ENCODE measurements around the gene NMU. TPM values are rescaled to one million over a fixed set of nuclear protein-coding genes. Genes with fewer than 3 reads are reported as not detected.

The NMU gene
- total RNA-seq, 1 experiment from 2014 or later, result 28.5 TPM

- POLR2A ChIA-PET (ENCODE audit: unreplicated experiment), result no interaction called here
- no peak overlapping the region for H3K9ac ChIP-seq (ENCODE audit: low read length)
- H3K36me3 ChIP-seq (ENCODE audit: low read depth, low read length), result no peaks in the 10 kb centered on the region
- no peaks in the 10 kb centered on the region for H3K9me3 ChIP-seq (ENCODE audit: low read length)
- no peak overlapping the region for H3K4me3 ChIP-seq (ENCODE audit: low read length)
- no peak overlapping the region for H3K27ac ChIP-seq (ENCODE audit: low read length)
- TF ChIP-seq EZH2 (IDR thresholded peaks at IDR 0.05; ENCODE audit: low read length, unreplicated experiment), result no peak
- no peak for TF ChIP-seq EZH2phosphoT487 (IDR thresholded peaks at IDR 0.05; ENCODE audit: borderline replicate concordance, low read length)
- TF ChIP-seq, protein P1, sequence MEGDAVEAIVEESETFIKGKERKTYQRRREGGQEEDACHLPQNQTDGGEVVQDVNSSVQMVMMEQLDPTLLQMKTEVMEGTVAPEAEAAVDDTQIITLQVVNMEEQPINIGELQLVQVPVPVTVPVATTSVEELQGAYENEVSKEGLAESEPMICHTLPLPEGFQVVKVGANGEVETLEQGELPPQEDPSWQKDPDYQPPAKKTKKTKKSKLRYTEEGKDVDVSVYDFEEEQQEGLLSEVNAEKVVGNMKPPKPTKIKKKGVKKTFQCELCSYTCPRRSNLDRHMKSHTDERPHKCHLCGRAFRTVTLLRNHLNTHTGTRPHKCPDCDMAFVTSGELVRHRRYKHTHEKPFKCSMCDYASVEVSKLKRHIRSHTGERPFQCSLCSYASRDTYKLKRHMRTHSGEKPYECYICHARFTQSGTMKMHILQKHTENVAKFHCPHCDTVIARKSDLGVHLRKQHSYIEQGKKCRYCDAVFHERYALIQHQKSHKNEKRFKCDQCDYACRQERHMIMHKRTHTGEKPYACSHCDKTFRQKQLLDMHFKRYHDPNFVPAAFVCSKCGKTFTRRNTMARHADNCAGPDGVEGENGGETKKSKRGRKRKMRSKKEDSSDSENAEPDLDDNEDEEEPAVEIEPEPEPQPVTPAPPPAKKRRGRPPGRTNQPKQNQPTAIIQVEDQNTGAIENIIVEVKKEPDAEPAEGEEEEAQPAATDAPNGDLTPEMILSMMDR (conservative IDR thresholded peaks at IDR 0.05; ENCODE audit: low read depth, low read length), result no peak
- no peak for ATAC-seq
- H3K9me2 ChIP-seq (replicated peaks; ENCODE audit: low read length), result no peaks in the 10 kb centered on the region
- no peaks in the 10 kb centered on the region for H4K20me1 ChIP-seq (ENCODE audit: low read length)
- no peaks in the 10 kb centered on the region for H3F3A ChIP-seq (ENCODE audit: low read length, unreplicated experiment)
- H3K4me2 ChIP-seq (ENCODE audit: low read length), result no peak overlapping the region
- peaks cover 19% of the 10 kb centered on the region for H3K4me1 ChIP-seq (ENCODE audit: insufficient read depth, low read length)
- intact Hi-C loops (cut with micrococcal nuclease), result no loop called here
- BruUV-seq (replicated peaks), result no TSS peak
- CTCF ChIA-PET, result no interaction called here
- DNase-seq, result no peak
- no peaks in the 10 kb centered on the region for H3K79me2 ChIP-seq (ENCODE audit: low read length)
- no peaks in the 10 kb centered on the region for H3K27me3 ChIP-seq (ENCODE audit: low read length)
- H2AFZ ChIP-seq (ENCODE audit: low read length), result no peak overlapping the region
These were observed 22.5 kb downstream of the NMU start for GRCh38 chr4:55613621-55614020.

DNA sequence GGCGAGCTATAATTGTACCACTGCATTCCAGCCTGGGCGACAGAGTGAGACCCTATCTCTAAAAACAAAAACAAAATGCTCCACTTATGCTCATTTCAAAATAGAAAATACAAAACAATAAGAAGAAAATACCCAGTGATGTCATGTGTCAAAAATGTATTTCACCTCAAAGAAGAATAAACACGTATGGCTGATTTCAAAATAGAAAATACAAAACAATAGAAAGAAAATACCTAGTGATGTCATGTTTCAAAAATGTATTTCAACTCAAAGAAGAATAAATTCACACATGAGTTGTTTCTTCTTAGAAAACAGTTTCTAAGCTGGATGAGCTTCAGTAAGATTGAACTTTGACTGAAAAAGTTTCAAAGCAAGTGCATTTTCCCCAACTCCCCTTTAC is 23.8 kb downstream of the NMU start:
- Histone ChIP-seq H2AFZ (ENCODE audit: low read length) (no peak overlapping the region), H4K20me1 (ENCODE audit: low read length) (no peaks in the 10 kb centered on the region), H3K4me1 (ENCODE audit: insufficient read depth, low read length) (peaks cover 19% of the 10 kb centered on the region), H3K9me2 (replicated peaks; ENCODE audit: low read length) (no peaks in the 10 kb centered on the region), H3K4me2 (ENCODE audit: low read length) (no peak overlapping the region), H3K4me3 (ENCODE audit: low read length) (no peak overlapping the region), H3K36me3 (ENCODE audit: low read depth, low read length) (no peaks in the 10 kb centered on the region), H3K27ac (ENCODE audit: low read length) (no peak overlapping the region; the same call in 1 of the 2 replicates), H3K79me2 (ENCODE audit: low read length) (no peaks in the 10 kb centered on the region), H3F3A (ENCODE audit: low read length, unreplicated experiment) (no peaks in the 10 kb centered on the region), H3K27me3 (ENCODE audit: low read length) (no peaks in the 10 kb centered on the region), H3K9me3 (ENCODE audit: low read length) (no peaks in the 10 kb centered on the region), H3K9ac (ENCODE audit: low read length) (no peak overlapping the region)
- DNase-seq (no peak), ATAC-seq (no peak)
- CTCF ChIA-PET, result no interaction called here
- TF ChIP-seq EZH2phosphoT487 (IDR thresholded peaks at IDR 0.05; ENCODE audit: borderline replicate concordance, low read length), result no peak
- TF ChIP-seq, protein P1 (conservative IDR thresholded peaks at IDR 0.05; ENCODE audit: low read depth, low read length), result no peak
- no peak for TF ChIP-seq EZH2 (IDR thresholded peaks at IDR 0.05; ENCODE audit: low read length, unreplicated experiment)
- intact Hi-C loops (cut with micrococcal nuclease), result no loop called here
- POLR2A ChIA-PET (ENCODE audit: unreplicated experiment), result no interaction called here
- no TSS peak for BruUV-seq (replicated peaks)

GRCh38 chr4:55611358-55612059 is 24.6 kb downstream of the NMU start:
- CTCF ChIA-PET, result no interaction called here
- H3K27me3 ChIP-seq (ENCODE audit: low read length), result no peaks in the 10 kb centered on the region
- no peaks in the 10 kb centered on the region for H3K9me3 ChIP-seq (ENCODE audit: low read length)
- H3K4me1 ChIP-seq (ENCODE audit: insufficient read depth, low read length), result peaks cover 19% of the 10 kb centered on the region
- no peaks in the 10 kb centered on the region for H3F3A ChIP-seq (ENCODE audit: low read length, unreplicated experiment)
- H2AFZ ChIP-seq (ENCODE audit: low read length), result no peak overlapping the region
- no peaks in the 10 kb centered on the region for H3K9me2 ChIP-seq (replicated peaks; ENCODE audit: low read length)
- POLR2A ChIA-PET (ENCODE audit: unreplicated experiment), result interaction anchor here (0.7 kb wide), 1 partner anchor 16 kb away, joined by 4 read pairs; no protein-coding TSS in a partner anchor
- TF ChIP-seq EZH2phosphoT487 (IDR thresholded peaks at IDR 0.05; ENCODE audit: borderline replicate concordance, low read length), result no peak
- TF ChIP-seq, protein P1 (conservative IDR thresholded peaks at IDR 0.05; ENCODE audit: low read depth, low read length), result no peak
- TF ChIP-seq EZH2 (IDR thresholded peaks at IDR 0.05; ENCODE audit: low read length, unreplicated experiment), result no peak
- intact Hi-C loops (cut with micrococcal nuclease), result no loop called here
- no peaks in the 10 kb centered on the region for H3K36me3 ChIP-seq (ENCODE audit: low read depth, low read length)
- no peak overlapping the region for H3K4me3 ChIP-seq (ENCODE audit: low read length)
- DNase-seq (peak; percentile 53), ATAC-seq (peak; percentile 74)
- H3K27ac ChIP-seq (ENCODE audit: low read length), result peak overlapping the region; percentile 3; the same call in 1 of the 2 replicates
- BruUV-seq (replicated peaks), result no TSS peak
- H3K4me2 ChIP-seq (ENCODE audit: low read length), result no peak overlapping the region
- no peaks in the 10 kb centered on the region for H4K20me1 ChIP-seq (ENCODE audit: low read length)
- no peaks in the 10 kb centered on the region for H3K79me2 ChIP-seq (ENCODE audit: low read length)
- no peak overlapping the region for H3K9ac ChIP-seq (ENCODE audit: low read length)
